ENCODE data around the gene SIN3B.
"Not testable (repeated sequence)": the region's sequence is repeated elsewhere in the genome, so short reads cannot be mapped to it uniquely, and the experiment has no call there.

SIN3B gene

GRCh38 chr19:16829010-16829821 is at the start of gene SIN3B:
SIN3B (plus strand) TSS chr19:16829398; CDS start chr19:16829421, 23 bp downstream.
- DNase-seq (ENCODE audit: low read depth) = no peak

- no peak for DNase-seq (ENCODE audit: low read depth)
Observed at GRCh38 chr19:16779539-16780163, 49.5 kb upstream of the SIN3B start.

- no peak for DNase-seq (ENCODE audit: low read depth)
Observed at GRCh38 chr19:16782719-16783118, 46.5 kb upstream of the SIN3B start.

- no peak for DNase-seq (ENCODE audit: low read depth)
Observed at GRCh38 chr19:16788479-16788878, 40.7 kb upstream of the SIN3B start.

GRCh38 chr19:16789238-16789637 is 40.0 kb upstream of the SIN3B start:
- no peak for DNase-seq (ENCODE audit: low read depth)

- DNase-seq (ENCODE audit: low read depth) = no peak
Observed at GRCh38 chr19:16790051-16790450, 39.1 kb upstream of the SIN3B start.

GRCh38 chr19:16791942-16792341 is 37.3 kb upstream of the SIN3B start:
- no peak for DNase-seq (ENCODE audit: low read depth)

- no peak for DNase-seq (ENCODE audit: low read depth)
Observed at GRCh38 chr19:16794456-16795441, 34.4 kb upstream of the SIN3B start.

GRCh38 chr19:16795731-16796130 is 33.5 kb upstream of the SIN3B start:
- DNase-seq (ENCODE audit: low read depth) = no peak

- DNase-seq (ENCODE audit: low read depth) = no peak
Observed at GRCh38 chr19:16797876-16798275, 31.3 kb upstream of the SIN3B start.

- not testable (repeated sequence) for DNase-seq (ENCODE audit: low read depth)
Observed at GRCh38 chr19:16798326-16798725, 30.9 kb upstream of the SIN3B start.

- no peak for DNase-seq (ENCODE audit: low read depth)
Observed at GRCh38 chr19:16799740-16800139, 29.5 kb upstream of the SIN3B start.

GRCh38 chr19:16801600-16802013 is 27.6 kb upstream of the SIN3B start:
- DNase-seq (ENCODE audit: low read depth) = no peak

- DNase-seq (ENCODE audit: low read depth) = no peak
Observed at GRCh38 chr19:16804176-16804575, 25.0 kb upstream of the SIN3B start.

GRCh38 chr19:16807549-16808284 is 21.5 kb upstream of the SIN3B start:
- no peak for DNase-seq (ENCODE audit: low read depth)

- no peak for DNase-seq (ENCODE audit: low read depth)
Observed at GRCh38 chr19:16814526-16815100, 14.6 kb upstream of the SIN3B start.

- DNase-seq (ENCODE audit: low read depth) = no peak
Observed at GRCh38 chr19:16820056-16820455, 9.1 kb upstream of the SIN3B start.

GRCh38 chr19:16821081-16821480 is 8.1 kb upstream of the SIN3B start:
- DNase-seq (ENCODE audit: low read depth) = no peak

- no peak for DNase-seq (ENCODE audit: low read depth)
Observed at GRCh38 chr19:16822648-16823047, 6.5 kb upstream of the SIN3B start.

- DNase-seq (ENCODE audit: low read depth) = no peak
Observed at GRCh38 chr19:16824658-16825311, 4.4 kb upstream of the SIN3B start.

All from GM04503 (cell line).